ENCODE results near the gene VPS13D.

VPS13D gene

DNA sequence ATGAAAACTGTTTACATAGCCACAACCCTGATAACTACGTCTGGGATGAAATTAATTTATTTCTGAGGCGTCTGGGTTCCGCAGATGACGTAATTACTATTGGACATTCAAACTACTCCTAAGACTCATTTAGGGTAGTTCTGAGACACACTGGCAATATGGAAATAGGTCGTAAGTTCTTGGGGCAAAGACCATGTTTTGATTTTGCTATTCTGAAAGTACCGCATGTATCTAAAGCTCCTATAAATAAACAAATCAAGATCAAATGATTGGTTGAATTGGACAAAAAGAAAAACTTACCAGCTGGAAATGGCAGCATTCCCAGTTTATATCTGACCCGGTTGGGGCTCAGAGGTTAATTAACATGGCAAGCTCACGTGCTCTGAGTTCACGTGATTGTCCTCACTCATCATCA lies 313.9 kb downstream of the VPS13D start:
- no peak for DNase-seq

GRCh38 chr1:12544357-12544756 lies 314.5 kb downstream of the VPS13D start:
- DNase-seq: no peak

DNA sequence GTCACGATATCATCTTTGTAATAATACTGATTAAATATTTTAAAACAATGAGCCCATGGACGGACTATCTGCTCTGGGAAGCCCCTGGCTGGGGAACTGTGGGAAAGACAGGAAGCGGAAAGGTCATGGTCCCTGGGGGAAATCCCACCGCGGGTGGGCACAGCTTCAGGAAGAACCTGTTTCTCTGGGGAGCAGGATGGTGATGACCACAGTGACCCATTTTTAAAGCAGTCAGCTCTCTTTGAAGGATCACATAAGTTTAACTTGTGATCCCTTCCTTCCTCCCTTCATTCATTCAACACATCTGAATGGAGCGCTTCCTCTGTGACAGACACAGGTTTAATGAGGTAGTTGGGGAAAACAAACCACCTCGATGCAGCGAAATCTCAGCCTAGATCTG lies 315.2 kb downstream of the VPS13D start:
- no peak for DNase-seq

DNA sequence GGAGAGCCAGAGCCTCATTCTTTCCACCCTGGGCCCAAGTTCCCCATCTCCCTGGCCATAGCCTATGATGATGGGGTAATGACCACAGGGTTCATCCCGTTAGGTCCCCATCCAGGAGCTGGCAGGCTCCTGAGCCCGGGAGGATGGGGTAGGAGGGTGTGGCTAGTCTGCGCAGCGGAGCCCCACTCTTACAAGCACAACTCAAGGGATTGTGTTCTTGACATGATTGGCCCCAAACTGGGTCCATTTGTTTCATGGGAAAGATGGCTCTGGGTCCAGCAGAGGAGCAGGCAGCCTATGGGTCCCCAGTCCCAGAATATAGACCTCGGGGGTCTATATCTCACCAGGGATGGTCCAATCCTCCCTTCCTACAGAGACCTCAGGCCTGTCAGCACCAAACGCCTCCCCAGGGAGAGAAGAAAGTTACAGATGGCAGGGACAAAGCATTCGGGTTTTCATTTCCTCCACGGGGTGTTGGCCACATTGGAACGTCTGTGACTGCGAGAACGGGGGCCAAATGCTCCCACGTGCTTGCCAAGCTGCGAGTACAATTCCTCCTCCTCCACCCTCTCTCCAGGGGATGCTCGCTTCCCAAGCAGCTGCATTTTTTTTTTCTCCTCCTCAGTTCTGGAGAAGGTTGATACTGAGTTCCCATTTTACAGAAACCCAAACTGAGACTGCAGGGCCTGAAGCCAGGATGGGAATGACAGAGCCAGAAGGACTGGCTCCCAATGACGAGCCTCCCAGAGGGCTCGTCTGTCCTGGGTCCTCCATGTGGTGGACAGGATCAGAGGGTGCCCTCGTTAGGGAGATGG lies 317.1 kb downstream of the VPS13D start:
- DNase-seq: no peak

DNA sequence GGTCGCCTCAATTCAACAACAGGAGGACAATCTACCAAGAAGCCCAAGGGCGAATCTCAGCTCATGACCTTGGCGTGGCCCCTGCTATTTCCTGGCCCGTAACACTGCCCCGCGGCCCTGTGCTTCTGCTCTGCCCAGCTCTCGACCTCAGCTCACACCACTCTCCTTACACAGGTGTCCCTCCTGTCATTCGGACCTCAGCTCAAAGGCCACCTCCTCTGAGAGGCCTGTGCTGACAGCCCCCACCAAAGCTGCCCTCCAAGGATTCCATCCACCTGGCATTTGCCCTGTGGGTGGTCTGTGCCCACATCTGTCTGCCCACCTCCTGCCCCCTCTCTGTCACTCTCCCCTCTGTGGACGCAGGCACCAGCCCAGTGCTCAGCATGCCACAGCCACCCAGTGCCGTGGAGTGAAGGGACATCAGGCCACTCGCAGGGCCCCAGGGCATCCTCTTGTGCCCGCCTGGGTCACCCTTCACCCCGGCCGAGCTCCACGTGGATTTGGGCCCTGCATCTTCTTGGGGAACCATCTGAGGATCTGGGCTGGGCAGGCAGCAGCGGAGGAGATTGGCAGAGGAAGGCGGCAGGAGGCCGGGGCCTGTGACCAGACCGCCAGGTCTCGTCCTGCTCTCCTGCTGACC lies 317.9 kb downstream of the VPS13D start:
- DNase-seq: no peak

DNA sequence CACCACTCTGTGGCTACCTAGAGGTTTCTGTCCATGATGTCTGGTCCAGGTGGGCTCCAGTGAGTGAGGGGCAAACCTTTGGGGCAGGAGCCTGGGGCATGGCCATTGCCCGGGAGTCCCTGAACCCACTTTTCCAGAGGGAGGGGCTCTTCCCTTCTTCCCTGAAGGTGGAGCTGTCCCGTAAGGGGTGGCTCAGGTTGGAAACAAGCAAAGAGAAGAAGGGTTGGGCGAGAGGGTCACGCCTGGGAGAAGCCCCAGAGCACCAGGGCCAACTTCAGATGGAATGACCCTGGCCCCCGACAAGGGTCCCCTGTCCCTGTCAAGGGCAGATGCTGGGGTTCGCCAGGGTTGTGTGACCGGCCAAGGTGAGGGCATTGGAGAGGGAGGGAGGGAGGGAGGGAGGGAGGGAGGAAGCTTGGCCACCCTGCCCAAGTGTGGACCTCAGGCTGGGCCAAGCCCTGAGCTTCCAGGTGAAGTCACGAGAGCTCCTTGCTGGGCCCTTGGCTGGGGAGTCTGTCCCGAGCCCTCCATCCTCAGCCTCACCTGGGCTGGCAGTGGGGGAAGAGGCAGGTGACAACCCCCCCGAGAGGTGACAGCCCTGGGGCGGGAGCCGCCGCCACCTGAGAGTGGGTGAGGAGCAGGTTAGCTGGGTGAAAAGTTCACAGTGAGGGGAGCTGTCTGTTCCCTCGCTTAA lies 318.6 kb downstream of the VPS13D start:
- DNase-seq: no peak

- no peak for DNase-seq
Measured at GRCh38 chr1:12548973-12549459, 319.2 kb downstream of the VPS13D start.

- peak; percentile 75 for DNase-seq
Measured at GRCh38 chr1:12549460-12550349, 319.9 kb downstream of the VPS13D start.

DNA sequence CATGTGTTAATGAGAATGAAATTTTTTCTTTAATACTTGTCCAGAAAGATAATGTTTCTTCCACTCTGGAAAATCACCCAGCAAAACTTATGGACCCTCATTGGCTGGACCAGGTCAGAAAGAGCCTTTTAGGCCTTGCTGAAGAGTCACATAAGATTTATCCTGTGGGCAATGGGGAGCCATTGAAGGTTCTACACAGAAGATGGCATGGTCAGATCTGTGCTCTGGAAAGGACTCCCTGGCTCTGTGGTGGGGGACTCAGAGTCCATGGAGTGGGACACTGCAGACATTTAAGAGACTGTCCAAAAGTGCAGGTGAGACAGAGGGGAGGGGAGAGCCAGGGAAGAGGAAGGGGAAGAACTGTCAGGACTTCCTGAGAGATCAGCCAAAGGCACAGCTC lies 321.8 kb downstream of the VPS13D start:
- no peak for DNase-seq

- no peak for DNase-seq
Measured at GRCh38 chr1:12552111-12552888, 322.5 kb downstream of the VPS13D start.

DNA sequence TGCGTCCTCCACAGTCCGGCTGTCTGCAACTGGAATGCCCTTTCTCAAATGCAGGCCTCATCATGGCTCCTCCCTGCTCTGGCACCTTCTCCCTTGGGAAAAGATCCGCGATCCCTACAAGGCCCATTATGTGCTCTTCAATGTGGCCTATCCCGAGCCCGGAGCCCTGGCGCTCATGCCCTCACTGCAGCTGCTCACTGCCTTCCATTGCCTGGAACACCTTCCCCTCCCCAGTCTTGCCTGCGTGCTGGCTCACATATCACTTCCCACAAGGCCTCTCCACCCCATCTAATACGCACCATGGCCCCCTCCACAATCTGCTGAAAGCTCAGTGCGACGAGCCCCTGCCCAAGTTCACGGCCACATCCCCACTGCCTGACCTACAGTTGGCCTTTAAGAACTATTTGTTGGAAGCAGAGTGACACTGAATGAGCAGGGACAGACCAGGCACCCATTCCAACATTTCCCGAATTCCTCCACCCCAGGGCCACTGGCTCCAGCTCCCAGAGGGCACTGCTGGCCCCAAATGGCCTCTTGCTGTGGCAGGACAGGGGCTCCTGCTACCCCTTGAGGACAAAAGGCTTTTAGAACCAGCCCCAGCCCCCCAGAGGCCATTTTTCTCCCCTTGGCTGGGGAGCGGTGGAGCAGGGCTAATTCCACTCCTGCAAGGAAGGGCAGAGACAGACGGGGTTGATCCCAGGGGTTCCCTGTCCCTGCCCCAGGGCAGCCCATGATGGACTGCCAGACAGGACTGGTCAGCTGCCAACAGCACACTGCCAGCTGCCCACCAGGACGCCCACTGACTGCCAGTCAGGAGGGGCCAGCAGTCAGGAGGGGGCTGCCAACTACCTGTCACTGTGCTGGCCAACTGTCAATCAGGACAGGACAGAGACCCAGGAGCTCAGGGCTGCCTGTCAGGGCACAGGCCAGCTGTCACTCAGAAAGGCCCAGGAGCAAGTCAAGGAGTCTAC lies 323.4 kb downstream of the VPS13D start:
- no peak for DNase-seq

- DNase-seq: no peak
Measured at GRCh38 chr1:12553963-12554362, 324.1 kb downstream of the VPS13D start.

DNA sequence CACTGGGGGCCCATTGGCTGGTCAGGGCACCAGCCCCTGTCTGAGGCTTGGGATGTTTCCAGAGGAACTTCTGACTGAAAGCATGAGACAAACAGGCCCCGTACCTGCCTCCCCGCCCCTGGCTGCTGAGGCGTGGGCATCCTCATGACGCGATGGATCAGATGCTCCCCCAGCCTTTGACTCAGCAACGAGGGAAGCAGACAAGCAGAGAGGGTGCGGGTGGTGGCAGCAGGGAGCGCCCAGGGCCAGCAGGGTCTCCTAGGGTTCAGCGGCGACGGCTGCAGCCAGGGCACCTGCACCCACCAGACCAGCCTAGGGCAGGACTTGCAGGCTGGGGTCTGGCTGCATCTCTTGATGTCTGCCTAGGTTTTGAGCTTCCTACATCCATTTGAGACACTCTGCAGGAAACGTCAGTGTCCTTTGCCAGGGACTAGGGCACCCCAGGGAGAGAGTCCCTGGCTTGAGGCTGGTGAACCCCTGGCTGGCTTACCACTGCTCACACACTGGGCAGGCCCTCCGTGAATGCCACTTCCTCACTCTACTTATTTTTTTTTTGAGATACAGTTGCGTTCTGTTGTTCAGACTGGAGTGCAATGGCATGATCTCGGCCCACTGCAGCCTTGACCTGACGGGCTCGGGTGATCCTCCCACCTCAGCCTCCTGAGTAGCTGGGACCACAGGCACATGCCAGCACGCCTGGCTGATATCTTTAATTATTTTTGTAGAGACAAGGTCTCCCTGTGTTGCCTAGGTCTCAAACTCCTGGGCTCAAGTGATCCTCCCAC lies 324.9 kb downstream of the VPS13D start:
- no peak for DNase-seq

DNA sequence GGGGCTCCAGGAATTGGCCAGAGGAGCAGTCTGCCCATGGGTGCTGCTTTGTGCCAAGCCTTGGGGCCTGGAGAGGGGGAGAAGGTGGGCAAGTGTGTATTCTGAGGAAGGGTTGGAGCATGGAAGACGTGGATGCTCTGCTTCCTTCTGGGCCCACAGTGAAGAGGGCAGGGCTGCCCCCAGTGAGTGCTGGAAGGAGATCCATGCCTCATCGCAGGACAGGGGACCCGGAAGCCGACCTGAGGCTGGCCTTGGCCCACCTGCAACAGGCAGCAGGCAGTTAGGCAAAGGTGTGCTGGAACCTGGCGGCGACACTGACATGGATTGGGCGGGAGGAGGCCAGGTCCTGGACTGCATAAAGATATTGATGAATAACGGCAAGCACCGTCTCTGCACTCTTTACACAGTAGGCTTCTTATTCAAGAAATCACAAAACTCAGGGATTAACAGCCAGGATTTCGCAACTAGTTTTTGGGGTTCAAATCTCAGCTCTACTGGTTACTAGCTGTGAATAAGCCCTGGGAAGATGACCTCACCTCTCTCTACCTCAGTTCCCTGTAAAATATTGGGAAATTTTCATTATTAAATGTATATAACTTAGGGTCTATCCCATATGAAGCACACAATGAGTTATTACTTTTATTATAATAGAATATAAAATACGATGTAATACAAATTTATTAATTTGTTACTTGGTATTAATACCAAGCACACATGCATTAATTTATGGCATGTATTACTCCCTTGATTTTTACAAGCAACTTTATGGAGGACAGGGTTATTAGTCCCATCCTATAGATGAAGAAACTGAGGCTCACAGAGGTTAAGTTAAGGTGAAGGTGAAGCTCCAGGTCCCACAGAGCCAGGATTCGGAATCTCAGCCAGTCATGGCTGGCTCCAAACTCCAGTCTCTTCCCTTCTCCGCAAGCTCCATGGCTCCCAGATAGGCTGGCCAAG lies 325.9 kb downstream of the VPS13D start:
- DNase-seq: no peak

DNA sequence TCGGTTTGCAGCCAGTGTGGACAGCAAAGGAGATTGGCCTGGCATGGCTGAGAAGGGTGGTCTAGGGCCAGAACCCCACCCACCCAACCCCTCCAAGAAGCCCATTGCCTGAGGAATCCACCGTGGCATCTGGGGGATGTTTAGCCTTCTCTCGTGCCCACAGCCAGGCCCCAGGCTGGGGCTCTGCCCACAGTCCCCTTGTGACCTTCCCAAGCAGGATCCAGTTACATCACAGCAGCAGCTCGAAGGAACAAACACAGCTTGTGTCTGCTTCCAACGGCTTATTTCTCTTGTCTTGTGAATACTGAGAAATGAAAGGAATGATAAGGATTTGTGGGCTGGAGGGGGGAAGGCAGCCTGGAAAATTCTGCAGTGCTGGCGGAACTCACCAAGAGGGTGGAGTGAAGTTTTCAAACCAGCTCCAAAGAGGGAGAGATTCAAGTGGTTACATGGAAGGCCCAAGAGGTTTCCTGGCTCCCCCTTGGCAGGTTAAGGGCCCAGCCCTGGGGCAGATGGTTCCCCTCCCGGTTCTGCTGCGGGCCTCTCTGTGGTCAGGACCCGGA lies 326.6 kb downstream of the VPS13D start:
- DNase-seq: no peak

GRCh38 chr1:12556957-12557935 lies 327.4 kb downstream of the VPS13D start:
- no peak for DNase-seq

DNA sequence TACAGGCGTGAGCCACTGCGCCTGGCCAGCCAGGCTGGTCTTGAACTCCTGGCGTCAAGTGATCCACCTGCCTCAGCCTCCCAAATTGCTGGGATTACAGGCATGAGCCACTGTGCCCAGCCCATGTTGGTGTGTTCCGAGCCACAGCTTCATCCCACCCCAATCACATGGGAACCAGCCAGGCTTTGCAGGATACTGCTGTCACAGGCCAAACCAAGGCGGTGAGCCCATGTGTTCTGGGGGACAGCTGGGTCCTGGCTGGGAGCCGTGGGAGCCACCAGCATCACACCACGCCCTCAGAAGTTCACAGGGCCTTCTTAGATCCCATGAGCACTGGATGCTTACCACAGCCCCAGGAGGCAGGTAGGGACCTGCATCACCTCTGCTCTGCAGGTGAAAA lies 331.3 kb downstream of the VPS13D start:
- no peak for DNase-seq
